H9 (cell line): Measurements from ENCODE around the gene GAL3ST3. TPM values are rescaled to one million over a fixed set of nuclear protein-coding genes. Genes with fewer than 3 reads are reported as not detected.

Experiments
- DNase-seq: peaks from one replicate; pipeline ENCODE4 v3.0.0-alpha.2; 2017
- H2AFZ ChIP-seq: one replicate; pipeline ENCODE4 v1.6.1; 2013; ENCODE audit warnings: mild to moderate bottlenecking, low read length, control low read depth, moderate library complexity
- H2AK5ac ChIP-seq: 2 replicates; pipeline ENCODE4 v1.6.1; 2013; ENCODE audit warnings: low read length, control low read depth, mixed read lengths; ENCODE audit not compliant: insufficient read length
- H2BK120ac ChIP-seq: one replicate; pipeline ENCODE4 v1.6.1; 2013; ENCODE audit warnings: low read depth, mild to moderate bottlenecking, low read length, control low read depth, inconsistent platforms; ENCODE audit not compliant: poor library complexity, severe bottlenecking
- H2BK12ac ChIP-seq: 2 replicates; pipeline ENCODE4 v1.6.1; 2013; ENCODE audit warnings: low read length, control low read depth, mixed read lengths, low read depth; ENCODE audit not compliant: insufficient read length
- H2BK15ac ChIP-seq: 2 replicates; pipeline ENCODE4 v1.6.1; 2013; ENCODE audit warnings: low read depth, low read length, control low read depth
- H2BK20ac ChIP-seq: one replicate; pipeline ENCODE4 v1.6.1; 2013; ENCODE audit warnings: low read depth, mild to moderate bottlenecking, low read length, control low read depth, inconsistent platforms; ENCODE audit not compliant: poor library complexity, severe bottlenecking
- H2BK5ac ChIP-seq: 2 replicates; pipeline ENCODE4 v1.6.1; 2013; ENCODE audit warnings: low read length, control low read depth, mixed read lengths; ENCODE audit not compliant: insufficient read length
- H3K14ac ChIP-seq: 2 replicates; pipeline ENCODE4 v1.6.1; 2013; ENCODE audit warnings: low read length, control low read depth; ENCODE audit not compliant: insufficient read depth
- H3K18ac ChIP-seq: 2 replicates; pipeline ENCODE4 v1.6.1; 2013; ENCODE audit warnings: low read depth, mild to moderate bottlenecking, mixed read lengths, low read length, control low read depth; ENCODE audit not compliant: insufficient read length
- H3K23ac ChIP-seq: 2 replicates; pipeline ENCODE4 v1.6.1; 2013; ENCODE audit warnings: low read length, control low read depth, mixed read lengths, low read depth; ENCODE audit not compliant: insufficient read length
- H3K23me2 ChIP-seq: 2 replicates; pipeline ENCODE4 v1.6.1; 2013; ENCODE audit warnings: low read depth, mild to moderate bottlenecking, mixed read lengths, low read length, control low read depth; ENCODE audit not compliant: insufficient read length, poor library complexity, severe bottlenecking
- H3K27ac ChIP-seq: 2 replicates; pipeline ENCODE4 v1.5.1; 2013; ENCODE audit warnings: low read length, control low read depth, mixed read lengths, low read depth; ENCODE audit not compliant: insufficient read length
- H3K27me3 ChIP-seq: 2 replicates; pipeline ENCODE4 v1.6.1; 2013; ENCODE audit warnings: low read length, control low read depth, inconsistent platforms; ENCODE audit not compliant: insufficient read depth
- H3K4ac ChIP-seq: 2 replicates; pipeline ENCODE4 v1.6.1; 2013; ENCODE audit warnings: low read depth, mild to moderate bottlenecking, control low read depth, inconsistent platforms, low read length, moderate library complexity
- H3K4me1 ChIP-seq: 2 replicates; pipeline ENCODE4 v1.6.1; 2013; ENCODE audit warnings: low read length, control low read depth, inconsistent platforms; ENCODE audit not compliant: insufficient read depth
- H3K4me2 ChIP-seq: 2 replicates; pipeline ENCODE4 v1.6.1; 2013; ENCODE audit warnings: low read length, control low read depth, mixed read lengths; ENCODE audit not compliant: insufficient read length, insufficient read depth
- H3K56ac ChIP-seq: 2 replicates; pipeline ENCODE4 v1.6.1; 2013; ENCODE audit warnings: low read depth, mild to moderate bottlenecking, mixed read lengths, low read length, control low read depth; ENCODE audit not compliant: insufficient read length
- H3K79me1 ChIP-seq: 2 replicates; pipeline ENCODE4 v1.6.1; 2013; ENCODE audit warnings: low read depth, mild to moderate bottlenecking, moderate library complexity, low read length, control low read depth, inconsistent platforms; ENCODE audit not compliant: insufficient read depth, poor library complexity, severe bottlenecking
- H3K79me2 ChIP-seq: 2 replicates; pipeline ENCODE4 v1.6.1; 2013; ENCODE audit warnings: low read length, control low read depth, inconsistent platforms; ENCODE audit not compliant: insufficient read depth
- H3K9ac ChIP-seq: 2 replicates; pipeline ENCODE4 v1.6.1; 2013; ENCODE audit warnings: low read length, control low read depth, mixed read lengths; ENCODE audit not compliant: insufficient read length; ENCODE audit errors: extremely low read depth
- H3K9me3 ChIP-seq: one replicate; pipeline ENCODE4 v1.6.1; 2013; ENCODE audit warnings: low read depth, low read length, inconsistent platforms; ENCODE audit not compliant: control insufficient read depth
- H3T11ph ChIP-seq: one replicate; pipeline ENCODE4 v1.6.1; 2013; ENCODE audit warnings: mild to moderate bottlenecking, low read length, control low read depth, inconsistent platforms
- H4K20me1 ChIP-seq: one replicate; pipeline ENCODE4 v1.6.1; 2013; ENCODE audit not compliant: control insufficient read depth, insufficient read length, insufficient read depth
- H4K5ac ChIP-seq: 2 replicates; pipeline ENCODE4 v1.6.1; 2013; ENCODE audit warnings: low read depth, mild to moderate bottlenecking, mixed read lengths, low read length, control low read depth; ENCODE audit not compliant: insufficient read length
- H4K8ac ChIP-seq: replicated peaks from 2 replicates; pipeline ENCODE4 v1.6.1; 2013; ENCODE audit warnings: low read length, control low read depth, mixed read lengths, low read depth; ENCODE audit not compliant: insufficient read length
- H4K91ac ChIP-seq: 2 replicates; pipeline ENCODE4 v1.6.1; 2013; ENCODE audit warnings: low read depth, mild to moderate bottlenecking, moderate library complexity, mixed read lengths, low read length, control low read depth; ENCODE audit not compliant: insufficient read length
- H3K27ac Mint-ChIP-seq, 3 experiments: 2 replicates in 2 of 3; 3 replicates in 1 of 3; pipeline ENCODE4 v1.8.0; 2020 to 2021; ENCODE audit warnings: mixed read lengths in 3 of 3, mild to moderate bottlenecking in 1 of 3, moderate library complexity in 1 of 3
- H3K27me3 Mint-ChIP-seq: 2 replicates; pipeline ENCODE4 v1.8.0; 2021; ENCODE audit warnings: low read depth, mild to moderate bottlenecking, moderate library complexity, mixed read lengths
- H3K36me3 Mint-ChIP-seq, 3 experiments: 2 replicates in 2 of 3; 3 replicates in 1 of 3; pipeline ENCODE4 v1.8.0; 2020 to 2021; ENCODE audit warnings: low read depth in 3 of 3, mixed read lengths in 3 of 3; ENCODE audit not compliant: insufficient read depth in 1 of 3
- H3K4me1 Mint-ChIP-seq, 2 experiments: 2 replicates each; pipeline ENCODE4 v1.8.0; 2020; ENCODE audit warnings: mixed read lengths in 2 of 2
- H3K4me3 Mint-ChIP-seq, 2 experiments: 2 replicates in 1 of 2; 3 replicates in 1 of 2; pipeline ENCODE4 v1.8.0; 2020 to 2021; ENCODE audit warnings: mild to moderate bottlenecking in 2 of 2, mixed read lengths in 2 of 2, moderate library complexity in 1 of 2
- H3K9me3 Mint-ChIP-seq, 2 experiments: 2 replicates in 1 of 2; 3 replicates in 1 of 2; pipeline ENCODE4 v1.8.0; 2020; ENCODE audit warnings: mild to moderate bottlenecking in 2 of 2, mixed read lengths in 2 of 2, moderate library complexity in 1 of 2
- WGBS: extraction: QIAGEN DNeasy Blood & Tissue Kit; methylation state at CpG from one replicate; pipeline ENCODE4 v1.1.7; 2013; ENCODE audit warnings: missing lambda C conversion rate, low lambda C conversion rate, mixed read lengths; ENCODE audit not compliant: insufficient read length; ENCODE audit errors: extremely low coverage; 5-methylcytosine and 5-hydroxymethylcytosine counted together
- total RNA-seq: library from RNA; stranded (reverse); gene quantifications from 2 replicates; pipeline ENCODE4 v1.2.1, GENCODE V29; 2021
- TF ChIP-seq, protein P1 (sequence below): fragments of 200-600 bp; sonication (generic); conservative IDR thresholded peaks from 3 replicates; pipeline ENCODE4 v1.8.0; 2021; ENCODE audit warnings: antibody characterized with exemption, mild to moderate bottlenecking

The GAL3ST3 gene
- total RNA-seq, 1 experiment from 2014 or later = 17.2 TPM

DNA sequence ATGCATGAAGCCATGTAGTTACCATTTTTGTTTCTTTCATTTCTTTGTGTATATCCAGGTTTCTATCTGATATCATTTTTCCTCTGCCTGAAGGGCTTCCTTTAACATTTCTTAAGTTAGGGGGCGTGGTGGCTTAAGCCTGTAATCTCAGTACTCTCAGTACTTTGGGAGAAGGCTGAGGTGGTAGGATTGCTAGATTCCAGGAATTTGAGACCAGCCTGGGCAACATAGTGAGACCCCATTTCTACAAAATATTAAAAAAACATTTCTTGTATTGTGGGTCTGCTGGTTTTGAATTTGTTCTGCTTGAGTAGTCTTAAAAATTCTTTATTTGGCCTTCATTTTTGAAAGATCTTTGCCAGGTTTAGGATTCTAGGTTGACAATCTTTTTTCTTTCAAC, 15.6 kb upstream of the GAL3ST3 start:
- Histone ChIP-seq H3K79me2 (no peaks in the 10 kb centered on the region), H2BK12ac (no peak overlapping the region), H3K18ac (no peak overlapping the region), H4K91ac (no peak overlapping the region), H3K9ac (no peak overlapping the region), H2AK5ac (no peak overlapping the region), H2AFZ (no peak overlapping the region), H3T11ph (no peak overlapping the region), H4K8ac (no peak overlapping the region), H3K79me1 (no peaks in the 10 kb centered on the region), H2BK15ac (no peak overlapping the region), H4K5ac (no peak overlapping the region), H3K4me2 (no peak overlapping the region), H3K27me3 (no peaks in the 10 kb centered on the region), H2BK120ac (no peak overlapping the region), H3K9me3 (no peaks in the 10 kb centered on the region), H3K14ac (no peak overlapping the region), H4K20me1 (no peaks in the 10 kb centered on the region), H3K56ac (no peak overlapping the region), H3K23me2 (no peaks in the 10 kb centered on the region), H3K23ac (no peak overlapping the region), H3K4ac (no peak overlapping the region), H2BK20ac (no peak overlapping the region), H3K4me1 (no peaks in the 10 kb centered on the region), H2BK5ac (no peak overlapping the region), H3K27ac (no peak overlapping the region)
- DNase-seq = no peak
- Mint-ChIP-seq H3K36me3 (peaks cover 69 to 95% (median 92%) of the 10 kb centered on the region in 3 experiments), H3K9me3 (no peaks in the 10 kb centered on the region), H3K27me3 (no peaks in the 10 kb centered on the region), H3K4me3 (no peak overlapping the region), H3K27ac (no peak overlapping the region), H3K4me1 (peaks cover 12 to 15% of the 10 kb centered on the region in 2 experiments)
- WGBS = no CpG with 5 or more reads among the region's 1 CpG
- TF ChIP-seq, protein P1, sequence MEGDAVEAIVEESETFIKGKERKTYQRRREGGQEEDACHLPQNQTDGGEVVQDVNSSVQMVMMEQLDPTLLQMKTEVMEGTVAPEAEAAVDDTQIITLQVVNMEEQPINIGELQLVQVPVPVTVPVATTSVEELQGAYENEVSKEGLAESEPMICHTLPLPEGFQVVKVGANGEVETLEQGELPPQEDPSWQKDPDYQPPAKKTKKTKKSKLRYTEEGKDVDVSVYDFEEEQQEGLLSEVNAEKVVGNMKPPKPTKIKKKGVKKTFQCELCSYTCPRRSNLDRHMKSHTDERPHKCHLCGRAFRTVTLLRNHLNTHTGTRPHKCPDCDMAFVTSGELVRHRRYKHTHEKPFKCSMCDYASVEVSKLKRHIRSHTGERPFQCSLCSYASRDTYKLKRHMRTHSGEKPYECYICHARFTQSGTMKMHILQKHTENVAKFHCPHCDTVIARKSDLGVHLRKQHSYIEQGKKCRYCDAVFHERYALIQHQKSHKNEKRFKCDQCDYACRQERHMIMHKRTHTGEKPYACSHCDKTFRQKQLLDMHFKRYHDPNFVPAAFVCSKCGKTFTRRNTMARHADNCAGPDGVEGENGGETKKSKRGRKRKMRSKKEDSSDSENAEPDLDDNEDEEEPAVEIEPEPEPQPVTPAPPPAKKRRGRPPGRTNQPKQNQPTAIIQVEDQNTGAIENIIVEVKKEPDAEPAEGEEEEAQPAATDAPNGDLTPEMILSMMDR = no peak
